B cell (primary cell): ENCODE results near the gene RCAN3.
"Not testable (repeated sequence)": the region's sequence is repeated elsewhere in the genome, so short reads cannot be mapped to it uniquely, and the experiment has no call there.

Experiments
- CTCF ChIP-seq: fragments of 200-600 bp; IDR thresholded peaks from one replicate; pipeline ENCODE4 v1.8.0; 2022; ENCODE audit warnings: antibody characterized with exemption, mild to moderate bottlenecking
- EZH2 ChIP-seq: IDR thresholded peaks from 2 replicates; pipeline ENCODE4 v1.6.1; 2012; ENCODE audit warnings: borderline replicate concordance, low read depth, mild to moderate bottlenecking, moderate library complexity, low read length; ENCODE audit not compliant: insufficient read depth, poor library complexity, severe bottlenecking

- TF ChIP-seq CTCF, EZH2: not testable (repeated sequence)
Measured at GRCh38 chr1:24492935-24493334, 9.7 kb upstream of the RCAN3 start.
